Upper lobe of left lung (tissue), 4 donors: ENCODE data around the gene MAT1A.

ENCODE experiments used
- EP300 ChIP-seq, 4 donors: sonication (generic); formaldehyde crosslinking; IDR thresholded peaks; one replicate each; pipeline ENCODE4 v1.5.1; 2017; ENCODE audit warnings: antibody characterized with exemption in 4 of 4, control low read depth in 2 of 4
- POLR2A ChIP-seq, 4 donors: fragments of 450-650 bp; IDR thresholded peaks; one replicate each; pipeline ENCODE4 v1.5.1; 2016 to 2017; ENCODE audit warnings: antibody characterized with exemption in 4 of 4, mild to moderate bottlenecking in 2 of 4
- TF ChIP-seq, protein P1 (sequence below), 6 experiments: fragments of 450-650 bp in 4 of 6; fragments of 200-600 bp in 2 of 6; sonication (generic) in 2 of 6; IDR thresholded peaks; one replicate each; pipeline ENCODE4 v1.5.1; 2016 to 2019; ENCODE audit warnings: antibody characterized with exemption in 6 of 6

DNA sequence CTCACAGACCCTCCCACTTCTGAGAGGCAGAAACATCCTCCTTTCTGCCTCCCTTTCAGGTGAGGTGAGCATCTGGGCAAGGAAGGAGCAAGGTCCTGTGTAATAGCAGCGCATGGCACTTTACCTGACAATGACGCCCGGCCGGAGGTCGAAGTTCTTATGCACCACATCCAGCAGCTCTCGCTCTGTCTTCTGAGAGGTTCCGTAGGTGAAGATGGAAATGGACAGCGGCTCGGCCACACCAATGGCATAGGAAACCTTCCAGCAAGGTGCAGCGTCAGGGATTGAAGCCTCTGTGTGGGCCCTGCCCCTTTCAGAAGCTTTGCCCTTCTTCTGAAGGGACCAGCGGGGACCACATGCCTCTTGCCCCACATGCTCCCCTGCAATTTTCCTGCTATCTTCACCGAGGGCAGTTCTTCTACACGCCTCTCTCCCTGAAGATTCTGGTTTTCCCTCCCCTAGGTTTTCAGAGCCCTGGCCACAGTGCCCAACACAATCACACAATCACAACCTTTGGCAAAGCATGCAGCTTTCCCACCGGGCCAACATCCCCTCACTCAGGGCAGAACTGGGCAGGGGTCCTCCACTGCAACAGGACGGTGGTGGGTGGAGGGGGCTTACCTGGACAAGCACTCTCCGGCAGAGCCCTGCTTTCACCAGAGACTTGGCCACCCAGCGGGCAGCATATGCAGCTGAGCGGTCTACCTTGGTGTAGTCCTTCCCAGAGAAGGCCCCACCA is 14.9 kb downstream of the MAT1A start:
- TF ChIP-seq, protein P1, sequence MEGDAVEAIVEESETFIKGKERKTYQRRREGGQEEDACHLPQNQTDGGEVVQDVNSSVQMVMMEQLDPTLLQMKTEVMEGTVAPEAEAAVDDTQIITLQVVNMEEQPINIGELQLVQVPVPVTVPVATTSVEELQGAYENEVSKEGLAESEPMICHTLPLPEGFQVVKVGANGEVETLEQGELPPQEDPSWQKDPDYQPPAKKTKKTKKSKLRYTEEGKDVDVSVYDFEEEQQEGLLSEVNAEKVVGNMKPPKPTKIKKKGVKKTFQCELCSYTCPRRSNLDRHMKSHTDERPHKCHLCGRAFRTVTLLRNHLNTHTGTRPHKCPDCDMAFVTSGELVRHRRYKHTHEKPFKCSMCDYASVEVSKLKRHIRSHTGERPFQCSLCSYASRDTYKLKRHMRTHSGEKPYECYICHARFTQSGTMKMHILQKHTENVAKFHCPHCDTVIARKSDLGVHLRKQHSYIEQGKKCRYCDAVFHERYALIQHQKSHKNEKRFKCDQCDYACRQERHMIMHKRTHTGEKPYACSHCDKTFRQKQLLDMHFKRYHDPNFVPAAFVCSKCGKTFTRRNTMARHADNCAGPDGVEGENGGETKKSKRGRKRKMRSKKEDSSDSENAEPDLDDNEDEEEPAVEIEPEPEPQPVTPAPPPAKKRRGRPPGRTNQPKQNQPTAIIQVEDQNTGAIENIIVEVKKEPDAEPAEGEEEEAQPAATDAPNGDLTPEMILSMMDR (IDR thresholded peaks at IDR 0.05), result no peak
- TF ChIP-seq POLR2A (IDR thresholded peaks at IDR 0.05), result no peak
- TF ChIP-seq EP300 (IDR thresholded peaks at IDR 0.05), result no peak
